ENCODE measurements around the gene PIGB.

GRCh38 chr15:55360256-55360655 lies 41.2 kb downstream of the PIGB start:
- TF ChIP-seq, protein P1, sequence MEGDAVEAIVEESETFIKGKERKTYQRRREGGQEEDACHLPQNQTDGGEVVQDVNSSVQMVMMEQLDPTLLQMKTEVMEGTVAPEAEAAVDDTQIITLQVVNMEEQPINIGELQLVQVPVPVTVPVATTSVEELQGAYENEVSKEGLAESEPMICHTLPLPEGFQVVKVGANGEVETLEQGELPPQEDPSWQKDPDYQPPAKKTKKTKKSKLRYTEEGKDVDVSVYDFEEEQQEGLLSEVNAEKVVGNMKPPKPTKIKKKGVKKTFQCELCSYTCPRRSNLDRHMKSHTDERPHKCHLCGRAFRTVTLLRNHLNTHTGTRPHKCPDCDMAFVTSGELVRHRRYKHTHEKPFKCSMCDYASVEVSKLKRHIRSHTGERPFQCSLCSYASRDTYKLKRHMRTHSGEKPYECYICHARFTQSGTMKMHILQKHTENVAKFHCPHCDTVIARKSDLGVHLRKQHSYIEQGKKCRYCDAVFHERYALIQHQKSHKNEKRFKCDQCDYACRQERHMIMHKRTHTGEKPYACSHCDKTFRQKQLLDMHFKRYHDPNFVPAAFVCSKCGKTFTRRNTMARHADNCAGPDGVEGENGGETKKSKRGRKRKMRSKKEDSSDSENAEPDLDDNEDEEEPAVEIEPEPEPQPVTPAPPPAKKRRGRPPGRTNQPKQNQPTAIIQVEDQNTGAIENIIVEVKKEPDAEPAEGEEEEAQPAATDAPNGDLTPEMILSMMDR (IDR thresholded peaks at IDR 0.05; ENCODE audit: low read depth, low read length): no peak
- no peak for TF ChIP-seq EZH2phosphoT487 (IDR thresholded peaks at IDR 0.05; ENCODE audit: low read depth)
